GOT3 (cell line): ENCODE measurements around the gene PPP2R2C.

Experiments
- DNase-seq: peaks from one replicate; lab custom pipeline; 2025; ENCODE audit warnings: mixed read lengths; lab: John Stamatoyannopoulos, UW

PPP2R2C gene

GRCh38 chr4:6364146-6364545, 108.3 kb downstream of the PPP2R2C start:
- DNase-seq: no peak

GRCh38 chr4:6362896-6363295, 109.5 kb downstream of the PPP2R2C start:
- no peak for DNase-seq

GRCh38 chr4:6362243-6362885, 110.0 kb downstream of the PPP2R2C start:
- DNase-seq: no peak

- DNase-seq: no peak
These were observed 111.2 kb downstream of the PPP2R2C start for GRCh38 chr4:6361076-6361784.

GRCh38 chr4:6360385-6360784, 112.0 kb downstream of the PPP2R2C start:
- no peak for DNase-seq

GRCh38 chr4:6359536-6360308, 112.7 kb downstream of the PPP2R2C start:
- DNase-seq: no peak

- no peak for DNase-seq
These were observed 114.9 kb downstream of the PPP2R2C start for GRCh38 chr4:6357476-6357875.

GRCh38 chr4:6356076-6356560, 116.3 kb downstream of the PPP2R2C start:
- DNase-seq: no peak

- no peak for DNase-seq
These were observed 117.4 kb downstream of the PPP2R2C start for GRCh38 chr4:6355052-6355451.

GRCh38 chr4:6354626-6355025, 117.8 kb downstream of the PPP2R2C start:
- no peak for DNase-seq

GRCh38 chr4:6354119-6354518, 118.3 kb downstream of the PPP2R2C start:
- DNase-seq: no peak

- DNase-seq: no peak
These were observed 120.3 kb downstream of the PPP2R2C start for GRCh38 chr4:6352031-6352692.

- no peak for DNase-seq
These were observed 121.0 kb downstream of the PPP2R2C start for GRCh38 chr4:6351246-6352000.

GRCh38 chr4:6350646-6351045, 121.8 kb downstream of the PPP2R2C start:
- DNase-seq: no peak

- no peak for DNase-seq
These were observed 122.4 kb downstream of the PPP2R2C start for GRCh38 chr4:6349896-6350603.

- no peak for DNase-seq
These were observed 124.0 kb downstream of the PPP2R2C start for GRCh38 chr4:6348408-6348807.

GRCh38 chr4:6347511-6348045, 124.8 kb downstream of the PPP2R2C start:
- DNase-seq: no peak

- DNase-seq: no peak
These were observed 125.9 kb downstream of the PPP2R2C start for GRCh38 chr4:6346373-6347110.

- DNase-seq: no peak
These were observed 126.5 kb downstream of the PPP2R2C start for GRCh38 chr4:6345866-6346265.
